ENCODE measurements around the gene ADH1A. TPM values are rescaled to one million over a fixed set of nuclear protein-coding genes. Genes with fewer than 3 reads are reported as not detected.
"Not testable (repeated sequence)": the region's sequence is repeated elsewhere in the genome, so short reads cannot be mapped to it uniquely, and the experiment has no call there.

The ADH1A gene
- polyA plus RNA-seq (ENCODE audit: insufficient read length in 4 of 4), result 1 to 10 TPM in 2 of 4 donors, under 1 TPM in 2; 0.11 to 5.3 (median 1.2) TPM

DNA sequence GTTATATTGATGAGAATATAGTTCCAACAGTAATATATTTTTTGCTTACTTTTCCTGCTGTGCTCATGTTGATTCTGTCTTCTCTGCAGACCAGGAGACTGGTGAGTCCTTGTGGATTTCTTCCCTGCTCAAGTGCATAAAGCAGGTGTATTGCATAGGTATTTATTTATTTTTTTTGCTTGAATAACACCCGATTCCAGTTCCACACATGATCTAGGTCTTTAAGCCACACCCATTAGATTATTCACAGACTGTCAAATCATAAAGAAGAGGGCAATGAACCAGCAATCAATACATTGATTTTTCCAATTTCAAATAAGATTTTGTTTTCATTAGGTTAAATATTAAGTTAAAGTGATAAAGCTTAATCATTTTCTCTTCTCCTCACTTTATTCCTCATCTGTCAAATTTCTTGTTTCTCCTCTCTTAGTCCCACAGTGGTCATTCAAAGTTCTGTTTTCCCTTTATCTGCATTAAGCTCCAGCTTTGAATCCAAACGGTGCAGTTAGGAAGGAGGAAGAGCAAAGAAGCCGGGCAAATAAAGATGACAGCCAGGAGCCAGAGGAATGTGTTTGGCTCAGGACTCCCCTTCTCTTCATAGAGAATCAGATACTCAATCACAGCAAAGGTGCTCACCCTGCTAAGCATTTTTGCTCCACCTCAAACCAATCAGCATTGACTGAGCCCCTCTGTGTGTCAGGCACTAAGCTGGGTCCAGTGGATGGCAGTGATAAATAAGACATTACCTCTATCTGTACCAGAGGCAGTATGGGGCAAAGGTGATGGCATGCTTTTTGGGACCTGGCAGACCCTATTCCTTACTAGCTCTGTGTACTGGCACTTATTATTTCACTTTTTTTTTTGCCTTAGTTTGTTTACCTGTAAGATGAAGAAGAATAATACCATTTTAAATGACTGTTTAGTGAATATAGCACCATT, at the start of gene ADH1A:
ADH1A (minus strand) TSS at position 138 of the 939 bp plus-strand sequence; CDS start at position 67, 71 bp downstream.
- DNase-seq (ENCODE audit: low read depth in 4 of 4, low spot score in 2 of 4), result no peak

DNA sequence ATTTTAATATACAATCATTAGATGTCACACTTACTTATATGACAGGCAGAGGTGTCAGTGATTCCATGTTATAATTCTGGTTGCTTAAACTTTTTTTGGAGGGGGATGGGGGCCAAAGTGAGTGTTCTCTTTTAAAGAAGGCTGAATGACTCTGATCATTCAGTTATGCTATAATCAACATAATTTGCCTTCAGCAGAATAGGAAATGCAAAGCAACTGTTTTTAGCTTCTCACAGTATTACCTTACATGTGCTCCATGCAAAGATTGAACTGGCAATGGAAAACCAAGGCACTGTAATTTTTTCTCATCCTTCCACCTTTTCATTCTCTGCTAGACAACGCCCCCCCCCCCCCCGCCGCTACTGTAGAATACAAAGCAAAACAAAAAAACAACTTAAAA, 48.4 kb upstream of the ADH1A start:
- DNase-seq (ENCODE audit: low read depth in 4 of 4, low spot score in 2 of 4), result no peak

DNA sequence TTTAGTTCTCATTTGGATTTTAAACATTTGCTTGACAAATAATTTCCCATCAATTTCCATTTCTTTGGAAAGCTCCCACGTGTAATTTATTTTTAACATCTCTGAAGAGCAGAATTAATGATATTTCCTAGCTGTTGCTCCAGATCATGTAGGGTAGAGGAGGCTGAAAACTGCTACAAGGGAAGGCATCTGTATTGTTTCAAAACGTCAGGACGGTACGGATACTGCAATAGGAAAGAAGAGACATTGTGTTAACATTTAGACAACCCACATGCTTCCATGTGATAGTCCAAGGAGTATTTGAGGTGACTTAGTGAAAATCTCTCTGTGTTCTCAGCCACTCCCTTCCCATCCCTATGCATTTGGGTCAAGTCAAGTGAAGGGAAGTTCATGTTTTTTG, 45.8 kb upstream of the ADH1A start:
- no peak for DNase-seq (ENCODE audit: low read depth in 4 of 4, low spot score in 2 of 4)

DNA sequence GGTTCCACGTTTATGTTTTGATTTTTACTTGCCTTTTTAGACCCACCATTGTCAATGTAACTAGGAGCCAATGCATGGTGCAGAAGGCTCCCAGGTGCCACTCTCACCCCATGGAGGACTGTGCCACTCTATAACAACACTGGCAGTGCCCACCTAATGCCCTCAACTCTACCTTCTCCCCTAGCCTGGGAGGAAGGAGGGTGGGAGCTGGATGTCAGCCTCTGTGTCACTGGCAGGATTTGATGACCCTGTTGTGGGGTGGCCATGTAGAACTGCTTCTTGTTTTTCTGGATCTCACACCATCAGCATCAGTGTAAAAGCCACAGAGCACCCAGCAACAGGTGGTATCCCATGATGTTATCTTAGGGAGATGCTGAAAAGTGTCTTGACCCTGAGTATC, 44.1 kb upstream of the ADH1A start:
- no peak for DNase-seq (ENCODE audit: low read depth in 4 of 4, low spot score in 2 of 4)

DNA sequence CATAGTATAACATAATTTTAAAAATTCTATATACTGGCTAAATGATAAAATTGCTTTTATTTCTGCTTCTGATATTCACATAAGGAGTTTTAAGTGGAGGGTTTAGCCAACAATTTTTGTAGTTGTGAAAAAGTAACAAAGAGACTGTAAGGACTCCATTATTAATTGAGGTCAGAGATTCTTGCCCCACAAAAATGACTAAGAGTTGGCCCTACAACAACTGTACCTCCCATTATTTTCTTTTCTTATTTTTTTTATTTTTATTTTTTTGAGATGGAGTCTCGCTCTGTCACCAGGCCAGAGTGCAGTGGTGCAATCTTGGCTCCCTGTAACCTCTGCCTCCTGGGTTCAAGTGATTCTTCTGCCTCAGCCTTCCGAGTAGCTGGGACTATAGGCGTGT, 39.9 kb upstream of the ADH1A start:
- DNase-seq (ENCODE audit: low read depth in 4 of 4, low spot score in 2 of 4), result no peak

DNA sequence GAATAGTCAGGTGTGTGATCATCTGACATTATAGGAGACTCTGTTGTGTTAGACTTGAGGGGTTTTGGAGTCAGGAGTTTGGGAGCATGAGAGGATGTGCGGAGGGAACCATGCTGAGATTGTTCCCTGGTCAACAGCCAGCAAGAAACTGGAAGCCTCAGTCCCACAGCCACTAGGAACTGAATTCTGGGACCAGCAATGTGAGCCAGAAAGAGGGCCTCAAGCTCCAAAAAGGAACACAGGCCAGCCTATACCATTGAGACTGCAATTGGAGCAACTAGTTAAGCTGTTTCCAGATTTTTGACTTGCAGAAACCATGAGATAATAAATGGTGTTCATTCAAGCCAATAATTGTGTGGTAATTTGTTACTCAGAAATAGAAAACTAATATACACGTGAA, 39.1 kb upstream of the ADH1A start:
- no peak for DNase-seq (ENCODE audit: low read depth in 4 of 4, low spot score in 2 of 4)

DNA sequence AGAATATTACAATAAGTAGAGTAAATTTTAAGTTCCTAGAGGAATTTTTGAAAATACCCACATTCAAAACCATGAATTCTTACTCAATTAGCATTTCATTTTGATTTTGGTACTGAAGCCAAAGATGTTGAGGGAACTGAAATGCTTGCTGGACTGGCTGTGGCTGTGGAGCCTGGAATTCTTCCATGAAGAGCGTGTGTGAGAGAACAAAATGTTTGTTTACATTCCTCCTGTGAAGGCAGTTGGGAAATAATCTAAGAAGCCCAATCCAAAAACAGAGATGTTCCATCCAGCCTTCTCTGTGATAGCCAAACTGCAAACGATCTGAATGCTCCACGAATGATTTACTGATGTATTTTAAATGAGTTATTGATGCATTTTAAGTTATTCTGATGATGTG, 34.2 kb upstream of the ADH1A start:
- DNase-seq (ENCODE audit: low read depth in 4 of 4, low spot score in 2 of 4), result no peak

DNA sequence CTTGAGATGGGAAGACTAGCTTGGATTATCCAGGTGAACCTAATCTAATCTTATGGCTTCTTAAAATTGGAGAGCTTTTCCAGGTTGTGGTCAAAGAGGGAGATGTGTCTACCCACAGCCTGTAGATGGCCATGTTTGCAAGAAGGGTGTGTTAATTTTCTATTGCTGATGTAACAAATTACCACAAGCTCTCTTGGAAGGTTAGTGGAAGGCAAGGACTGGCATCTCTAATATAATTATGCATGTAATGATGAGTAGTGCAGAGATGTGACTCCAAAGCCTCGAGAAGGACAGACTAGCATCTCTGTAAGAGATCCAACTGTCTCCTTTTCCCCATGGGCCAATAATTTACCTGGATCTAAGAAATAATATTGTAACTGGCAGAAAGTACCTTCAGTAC, 33.6 kb upstream of the ADH1A start:
- no peak for DNase-seq (ENCODE audit: low read depth in 4 of 4, low spot score in 2 of 4)

DNA sequence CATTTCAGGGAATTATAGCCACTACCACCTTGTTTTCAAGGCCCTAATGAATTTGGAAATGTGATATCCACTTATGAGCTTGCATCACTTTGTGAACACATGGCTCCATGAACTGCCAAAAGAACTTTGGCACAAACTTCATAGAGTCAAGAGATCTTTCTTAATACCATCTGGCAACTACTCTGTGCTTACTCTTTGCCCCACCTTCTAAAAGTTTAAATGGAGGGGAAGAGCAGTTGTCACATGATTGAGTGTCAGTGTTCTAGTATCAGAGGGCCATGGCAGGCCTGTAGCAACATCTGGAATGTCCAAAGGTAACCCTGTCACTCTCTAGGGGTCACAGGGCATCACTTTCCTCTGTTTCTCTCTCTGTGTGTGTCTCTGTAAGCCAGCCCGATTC, 33.0 kb upstream of the ADH1A start:
- no peak for DNase-seq (ENCODE audit: low read depth in 4 of 4, low spot score in 2 of 4)

DNA sequence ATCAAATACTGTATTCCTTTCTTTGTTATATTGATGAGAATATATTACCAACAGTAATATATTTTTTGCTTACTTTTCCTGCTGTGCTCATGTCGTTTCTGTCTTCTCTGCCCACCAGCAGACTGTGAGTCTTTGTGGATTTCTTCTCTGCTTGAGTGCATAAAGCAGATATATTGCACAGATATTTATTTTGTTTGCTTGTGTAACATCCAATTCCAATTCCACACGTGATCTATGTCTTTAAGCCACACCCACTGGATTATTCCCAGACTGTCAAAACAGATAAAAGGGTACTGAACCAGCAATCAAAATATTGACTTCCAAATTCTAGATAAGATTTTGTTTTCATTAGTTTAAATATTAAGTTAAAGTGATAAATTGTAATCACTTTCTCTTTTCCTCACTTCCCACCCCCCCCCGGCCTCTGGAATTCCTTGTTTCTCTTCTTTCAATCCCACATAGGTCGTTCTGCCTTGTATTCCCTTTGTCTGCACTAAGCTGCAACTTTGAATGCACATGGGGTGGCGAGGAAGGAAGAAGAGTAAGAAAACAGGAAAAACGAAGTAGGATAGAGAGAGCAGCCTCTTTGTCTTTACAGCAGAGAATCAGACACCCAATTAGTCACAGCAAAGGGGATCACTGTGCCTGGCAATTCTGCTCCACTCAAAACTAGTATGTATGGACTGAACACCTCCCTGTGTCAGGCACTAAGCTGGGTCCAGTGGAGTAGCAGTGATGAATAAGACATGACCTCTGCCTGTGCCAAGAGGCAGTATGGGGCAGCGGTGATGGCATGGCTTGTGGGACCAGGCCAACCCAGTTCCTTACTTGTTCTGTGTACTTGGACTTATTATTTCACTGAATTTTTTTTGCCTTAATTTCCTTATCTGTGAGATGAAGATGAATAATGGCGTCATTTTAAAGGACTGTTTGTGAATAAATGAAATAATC, 30.7 kb upstream of the ADH1A start, which contains the start of gene ADH1B:
ADH1B (minus strand) TSS at position 161 of the 951 bp plus-strand sequence; CDS start at position 91, 70 bp downstream.
- no peak for DNase-seq (ENCODE audit: low read depth in 4 of 4, low spot score in 2 of 4)

DNA sequence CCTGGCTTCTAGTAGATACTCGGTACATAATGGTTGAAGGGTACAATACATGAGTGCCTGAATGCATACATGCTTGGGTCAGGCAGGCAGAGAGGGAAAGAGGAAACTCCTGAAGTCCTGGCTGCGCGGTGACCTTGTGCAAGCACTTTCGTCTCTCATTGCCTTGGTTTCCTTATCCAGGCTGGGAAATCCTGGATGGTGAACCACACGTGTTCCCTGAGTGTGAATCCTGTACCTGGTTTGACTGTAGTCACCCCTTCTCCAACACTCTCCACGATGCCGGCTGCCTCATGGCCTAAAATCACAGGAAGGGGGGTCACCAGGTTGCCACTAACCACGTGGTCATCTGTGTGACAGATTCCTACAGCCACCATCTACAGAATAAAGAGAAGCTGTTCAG, 27.0 kb upstream of the ADH1A start:
- not testable (repeated sequence) for DNase-seq (ENCODE audit: low read depth in 4 of 4, low spot score in 2 of 4)

DNA sequence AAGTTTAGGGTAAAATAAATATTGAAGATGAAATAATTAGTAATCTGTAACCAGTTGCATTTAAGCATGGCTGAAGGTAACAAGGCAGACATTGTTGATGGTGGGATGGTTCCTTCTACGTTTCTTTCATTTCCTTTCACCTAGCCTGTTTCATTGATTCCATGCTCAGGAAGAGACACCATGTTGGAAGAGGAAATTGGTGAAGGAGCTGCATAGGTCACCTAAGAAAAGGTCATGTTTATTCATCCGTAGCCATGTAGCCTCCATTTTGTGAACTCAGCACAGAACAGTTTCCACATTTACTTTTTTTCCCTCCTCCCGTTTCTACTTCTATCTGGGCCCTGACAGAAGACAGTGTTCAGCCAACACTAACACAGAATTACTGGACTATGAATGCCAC, 26.6 kb upstream of the ADH1A start:
- DNase-seq (ENCODE audit: low read depth in 4 of 4, low spot score in 2 of 4), result no peak

DNA sequence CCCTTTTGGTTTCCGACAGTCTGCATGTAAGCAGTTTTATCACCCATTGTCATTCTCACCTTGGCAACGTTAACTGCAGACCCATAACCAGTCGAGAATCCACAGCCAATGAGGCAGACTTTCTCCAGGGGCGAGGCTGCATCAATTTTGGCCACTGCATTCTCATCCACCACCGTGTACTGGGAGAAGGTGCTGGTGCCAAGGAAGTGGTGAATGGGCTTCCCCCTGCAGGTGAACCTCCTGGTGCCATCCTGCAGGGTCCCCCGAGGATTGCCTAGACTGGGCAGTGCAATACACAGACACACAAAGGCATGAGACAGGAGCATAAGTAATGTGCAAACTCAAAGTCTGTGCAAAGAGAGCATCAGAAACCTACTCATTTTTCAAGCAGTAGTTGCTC, 25.1 kb upstream of the ADH1A start:
- DNase-seq (ENCODE audit: low read depth in 4 of 4, low spot score in 2 of 4), result no peak

DNA sequence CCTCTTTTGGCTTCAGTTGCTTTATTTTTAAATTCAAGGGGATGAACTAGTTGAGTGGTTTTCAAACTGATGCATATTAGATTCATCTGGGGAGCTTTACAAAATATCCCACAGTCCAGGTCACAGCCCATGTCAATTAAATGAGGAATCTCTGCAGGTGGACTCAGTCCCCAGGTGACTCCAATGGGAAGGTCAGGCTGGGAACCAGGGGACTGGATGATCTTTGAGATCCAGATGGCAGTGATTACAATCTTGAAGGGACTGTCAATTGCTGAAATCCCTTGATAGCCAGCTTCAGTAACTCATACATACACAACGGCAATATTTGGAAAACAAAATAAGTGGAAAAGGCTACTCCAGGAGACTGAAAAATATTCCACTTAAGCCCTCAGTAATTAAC, 23.4 kb upstream of the ADH1A start:
- no peak for DNase-seq (ENCODE audit: low read depth in 4 of 4, low spot score in 2 of 4)

DNA sequence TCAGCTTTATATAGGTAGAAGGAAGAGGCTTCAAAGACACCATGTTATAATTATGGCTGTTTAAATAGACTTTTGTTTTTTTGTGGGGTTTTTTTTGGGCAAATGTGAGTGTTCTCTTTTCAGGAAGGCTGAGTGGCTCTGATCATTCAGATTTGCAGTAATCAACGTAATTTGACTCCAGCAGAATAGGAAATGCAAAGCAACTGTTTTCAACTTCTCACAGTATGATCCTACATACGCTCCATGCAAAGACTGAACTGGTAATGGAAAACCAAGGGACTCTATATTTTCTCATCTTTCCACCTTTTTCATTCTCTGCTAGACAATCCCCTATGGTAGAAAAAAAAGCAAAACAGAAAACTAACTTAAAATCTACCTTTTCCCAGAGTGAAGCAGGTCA, 19.6 kb upstream of the ADH1A start:
- no peak for DNase-seq (ENCODE audit: low read depth in 4 of 4, low spot score in 2 of 4)

DNA sequence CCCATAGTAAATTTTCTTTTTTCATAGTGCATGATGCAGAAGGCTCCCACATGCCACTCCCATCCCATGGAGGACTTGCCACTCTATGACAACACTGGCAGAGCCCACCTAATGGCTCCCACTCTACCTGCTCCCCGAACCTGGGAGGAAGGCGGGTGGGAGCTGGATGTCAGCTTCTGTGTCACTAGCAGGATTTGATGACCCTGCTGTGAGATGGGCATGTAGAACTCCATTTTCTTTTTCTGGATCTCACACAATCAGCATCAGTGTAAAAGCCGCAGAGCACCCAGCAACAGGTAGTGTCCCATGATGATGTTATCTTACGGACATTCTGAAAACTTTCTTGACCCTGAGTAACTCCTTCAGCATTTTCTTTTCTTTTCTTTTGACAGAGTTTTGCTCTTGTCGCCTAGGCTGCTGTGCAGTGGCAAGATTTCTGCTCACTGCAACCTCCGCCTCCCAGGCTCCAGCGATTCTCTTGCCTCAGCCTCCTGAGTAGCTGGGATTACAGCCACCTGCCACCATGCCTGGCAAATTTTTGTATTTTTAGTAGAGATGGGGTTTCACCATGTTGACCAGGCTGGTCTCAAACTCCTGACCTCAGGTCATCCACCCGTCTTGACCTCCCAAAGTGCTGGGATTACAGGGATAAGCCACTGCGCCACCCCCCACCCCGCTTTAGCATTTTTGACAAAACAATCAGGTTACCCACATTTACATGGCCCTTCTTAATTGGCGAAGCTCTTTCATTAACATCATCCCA, 15.0 kb upstream of the ADH1A start:
- no peak for DNase-seq (ENCODE audit: low read depth in 4 of 4, low spot score in 2 of 4)

DNA sequence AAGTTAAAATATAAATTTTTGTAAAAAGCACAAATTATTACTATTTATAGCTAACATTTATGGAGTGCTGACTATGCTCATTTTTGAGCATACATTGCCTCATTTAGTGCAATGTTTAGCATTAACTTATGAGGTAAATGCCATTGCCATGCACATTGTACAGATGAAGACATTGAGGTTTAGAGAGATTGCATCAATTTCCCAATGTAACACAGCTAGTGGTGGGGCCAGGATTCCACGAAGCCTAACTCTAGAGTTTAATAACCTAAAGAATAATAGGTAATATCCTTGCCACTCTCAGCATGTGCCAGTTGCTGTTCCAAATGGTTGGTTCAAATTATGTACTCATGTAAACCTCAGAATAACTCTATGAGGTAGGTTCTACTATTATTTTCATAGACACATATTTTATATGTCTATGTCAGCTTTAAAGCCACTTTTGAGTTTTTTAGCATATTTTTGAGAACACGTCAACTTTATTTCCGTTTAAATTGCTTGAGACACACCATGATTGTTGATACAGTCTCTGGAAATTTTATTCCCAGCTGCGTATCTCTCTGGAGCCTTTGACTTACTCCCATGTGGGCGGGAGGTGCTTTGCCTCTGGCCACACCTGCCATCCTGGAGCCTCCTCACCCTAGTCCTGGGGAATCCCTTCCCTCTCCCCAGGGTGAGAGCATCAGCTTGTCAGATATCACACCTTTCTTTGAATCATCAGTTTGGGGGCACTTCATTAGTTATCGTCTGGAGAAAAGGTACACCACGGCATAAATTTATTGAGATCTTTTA, 10.8 kb upstream of the ADH1A start:
- DNase-seq (ENCODE audit: low read depth in 4 of 4, low spot score in 2 of 4), result no peak

DNA sequence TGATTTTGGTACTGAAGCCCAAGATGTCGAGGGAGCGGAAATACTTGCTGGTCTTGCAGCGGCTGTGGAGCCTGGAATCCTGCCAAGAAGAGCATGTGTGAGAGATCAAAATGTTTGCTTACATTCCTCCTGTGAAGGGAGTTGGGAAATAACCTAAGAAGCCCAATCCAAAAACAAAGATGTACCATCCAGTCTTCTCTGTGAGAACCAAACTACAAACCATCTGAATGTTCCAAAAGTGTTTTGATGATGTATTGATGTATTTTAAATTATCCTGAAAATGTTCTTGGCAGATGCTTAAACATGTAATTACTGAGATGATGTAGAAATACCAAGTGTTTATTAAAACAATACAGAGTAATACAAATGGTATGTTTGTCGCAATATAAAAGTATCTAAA, 10.1 kb upstream of the ADH1A start:
- peak; percentile 50 to 89 (median 84) for DNase-seq (ENCODE audit: low read depth in 4 of 4, low spot score in 2 of 4)

DNA sequence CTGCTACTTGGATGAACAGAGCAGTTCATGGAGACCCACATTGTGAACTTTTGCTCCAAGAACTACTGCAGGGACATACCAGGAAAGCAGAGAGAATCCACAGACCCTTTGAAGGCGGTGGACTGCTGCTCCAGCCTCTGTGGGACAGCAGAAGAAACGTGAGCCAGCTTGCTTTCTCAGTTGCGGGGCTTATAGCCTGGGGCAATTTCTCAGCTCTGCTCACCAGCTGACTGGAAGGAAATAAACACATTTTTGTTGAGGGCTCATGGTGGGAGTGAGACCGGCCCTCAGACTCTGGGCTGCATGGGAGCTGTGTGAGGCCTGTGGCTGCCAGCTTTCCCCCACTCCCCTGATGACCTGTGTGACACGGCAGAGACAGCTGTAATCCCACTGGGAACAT, 2.6 kb upstream of the ADH1A start:
- DNase-seq (ENCODE audit: low read depth in 4 of 4, low spot score in 2 of 4), result no peak

DNA sequence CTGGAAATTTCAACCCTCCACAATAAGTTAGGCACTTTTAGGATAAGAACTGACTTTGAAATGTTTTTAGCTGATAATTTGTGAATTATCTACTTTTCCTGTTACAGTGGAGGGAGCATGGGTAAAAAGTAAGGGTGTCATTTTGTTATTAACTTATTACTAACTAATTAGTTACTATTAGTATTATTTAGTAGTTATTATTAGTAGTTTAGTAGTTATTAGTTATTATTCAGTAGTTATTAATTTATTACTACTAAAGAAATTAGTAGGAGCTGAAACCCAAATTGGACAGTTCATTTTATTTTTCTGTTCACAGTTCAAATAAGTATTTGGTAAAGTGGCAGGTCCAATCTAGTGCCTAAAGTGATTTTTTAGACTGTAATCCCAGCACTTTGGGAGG, 5.4 kb downstream of the ADH1A start:
- DNase-seq (ENCODE audit: low read depth in 4 of 4, low spot score in 2 of 4), result no peak
